ENCODE measurements around the gene LMNB1.

DNA sequence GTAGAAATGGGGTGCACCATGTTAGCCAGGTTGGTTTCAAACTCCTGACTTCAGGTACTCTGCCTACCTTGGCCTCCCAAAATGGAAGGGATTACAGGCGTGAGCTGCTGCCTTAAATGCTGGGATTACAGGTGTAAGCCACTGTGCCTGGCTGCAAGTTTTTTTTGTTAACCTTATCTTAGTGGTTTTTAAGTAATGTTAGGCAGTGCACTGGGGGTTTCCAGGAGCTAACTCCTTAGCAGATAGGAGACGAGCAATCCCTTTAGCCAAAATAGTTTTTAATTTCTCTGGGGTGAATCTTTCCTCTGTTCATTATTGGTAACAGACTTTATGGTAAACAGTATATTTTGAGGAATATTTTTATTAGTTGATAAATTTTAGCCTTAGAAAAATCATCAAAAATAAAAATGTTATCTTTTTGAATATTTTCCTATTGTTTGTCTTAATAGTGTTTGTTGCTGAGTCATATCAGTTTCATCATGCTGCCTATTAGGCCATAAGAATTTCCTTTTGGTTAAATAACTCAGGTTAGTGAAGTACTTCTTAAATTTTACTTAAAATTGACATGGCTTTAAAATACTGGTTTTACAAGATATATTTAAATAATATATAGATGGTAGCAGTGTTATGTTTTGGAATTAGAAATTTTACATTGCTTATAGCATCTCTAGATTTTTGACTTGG lies 37.9 kb downstream of the LMNB1 start:
- TF ChIP-seq, protein P1, sequence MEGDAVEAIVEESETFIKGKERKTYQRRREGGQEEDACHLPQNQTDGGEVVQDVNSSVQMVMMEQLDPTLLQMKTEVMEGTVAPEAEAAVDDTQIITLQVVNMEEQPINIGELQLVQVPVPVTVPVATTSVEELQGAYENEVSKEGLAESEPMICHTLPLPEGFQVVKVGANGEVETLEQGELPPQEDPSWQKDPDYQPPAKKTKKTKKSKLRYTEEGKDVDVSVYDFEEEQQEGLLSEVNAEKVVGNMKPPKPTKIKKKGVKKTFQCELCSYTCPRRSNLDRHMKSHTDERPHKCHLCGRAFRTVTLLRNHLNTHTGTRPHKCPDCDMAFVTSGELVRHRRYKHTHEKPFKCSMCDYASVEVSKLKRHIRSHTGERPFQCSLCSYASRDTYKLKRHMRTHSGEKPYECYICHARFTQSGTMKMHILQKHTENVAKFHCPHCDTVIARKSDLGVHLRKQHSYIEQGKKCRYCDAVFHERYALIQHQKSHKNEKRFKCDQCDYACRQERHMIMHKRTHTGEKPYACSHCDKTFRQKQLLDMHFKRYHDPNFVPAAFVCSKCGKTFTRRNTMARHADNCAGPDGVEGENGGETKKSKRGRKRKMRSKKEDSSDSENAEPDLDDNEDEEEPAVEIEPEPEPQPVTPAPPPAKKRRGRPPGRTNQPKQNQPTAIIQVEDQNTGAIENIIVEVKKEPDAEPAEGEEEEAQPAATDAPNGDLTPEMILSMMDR (conservative IDR thresholded peaks at IDR 0.05; ENCODE audit: low read length), result no peak
- TF ChIP-seq EZH2phosphoT487 (IDR thresholded peaks at IDR 0.05; ENCODE audit: borderline replicate concordance, low read depth, low read length), result no peak
